Measurements from ENCODE around the gene SIK3. TPM values are rescaled to one million over a fixed set of nuclear protein-coding genes. Genes with fewer than 3 reads are reported as not detected.

Gene SIK3
- total RNA-seq, 4 donors from 2014 or later, result 58.8 to 85.8 (median 59.8) TPM

GRCh38 chr11:116964269-116964668 is 134.0 kb downstream of the SIK3 start:
- no peaks in the 10 kb centered on the region for H3K36me3 ChIP-seq
- H3K27me3 ChIP-seq, result no peaks in the 10 kb centered on the region
- H3K27ac ChIP-seq, result no peak overlapping the region
- no peak overlapping the region for H3K4me3 ChIP-seq
- no peaks in the 10 kb centered on the region for H3K9me3 ChIP-seq
- no peak for DNase-seq
- H3K4me1 ChIP-seq, result peaks cover 0 to 7% (median 0%) of the 10 kb centered on the region in 4 donors
- TF ChIP-seq, protein P1, sequence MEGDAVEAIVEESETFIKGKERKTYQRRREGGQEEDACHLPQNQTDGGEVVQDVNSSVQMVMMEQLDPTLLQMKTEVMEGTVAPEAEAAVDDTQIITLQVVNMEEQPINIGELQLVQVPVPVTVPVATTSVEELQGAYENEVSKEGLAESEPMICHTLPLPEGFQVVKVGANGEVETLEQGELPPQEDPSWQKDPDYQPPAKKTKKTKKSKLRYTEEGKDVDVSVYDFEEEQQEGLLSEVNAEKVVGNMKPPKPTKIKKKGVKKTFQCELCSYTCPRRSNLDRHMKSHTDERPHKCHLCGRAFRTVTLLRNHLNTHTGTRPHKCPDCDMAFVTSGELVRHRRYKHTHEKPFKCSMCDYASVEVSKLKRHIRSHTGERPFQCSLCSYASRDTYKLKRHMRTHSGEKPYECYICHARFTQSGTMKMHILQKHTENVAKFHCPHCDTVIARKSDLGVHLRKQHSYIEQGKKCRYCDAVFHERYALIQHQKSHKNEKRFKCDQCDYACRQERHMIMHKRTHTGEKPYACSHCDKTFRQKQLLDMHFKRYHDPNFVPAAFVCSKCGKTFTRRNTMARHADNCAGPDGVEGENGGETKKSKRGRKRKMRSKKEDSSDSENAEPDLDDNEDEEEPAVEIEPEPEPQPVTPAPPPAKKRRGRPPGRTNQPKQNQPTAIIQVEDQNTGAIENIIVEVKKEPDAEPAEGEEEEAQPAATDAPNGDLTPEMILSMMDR (IDR thresholded peaks at IDR 0.05), result no peak
- TF ChIP-seq POLR2A (IDR thresholded peaks at IDR 0.05), result no peak

DNA sequence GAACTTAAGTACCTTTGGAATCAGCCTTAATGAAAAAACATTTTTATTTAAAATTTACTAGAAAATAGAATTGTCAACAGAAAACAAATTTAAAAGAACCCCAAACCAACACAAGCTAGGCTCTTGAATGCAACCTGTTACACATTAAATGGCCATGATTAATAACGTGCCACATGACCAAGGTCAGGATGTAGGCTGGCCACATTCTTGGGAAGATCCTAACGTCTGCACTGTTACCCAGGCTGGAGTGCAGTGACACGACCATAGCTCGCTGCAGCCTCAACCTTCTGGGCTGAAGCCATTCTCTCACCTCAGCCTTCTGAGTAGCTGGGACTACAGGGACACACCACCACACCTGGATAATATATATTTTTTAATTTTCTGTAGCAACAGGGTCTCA is 134.4 kb downstream of the SIK3 start:
- H3K9me3 ChIP-seq, result no peaks in the 10 kb centered on the region
- H3K4me1 ChIP-seq, result peaks cover 0 to 7% (median 0%) of the 10 kb centered on the region in 4 donors
- H3K27me3 ChIP-seq, result no peaks in the 10 kb centered on the region
- TF ChIP-seq POLR2A (IDR thresholded peaks at IDR 0.05), result no peak
- TF ChIP-seq, protein P1 (IDR thresholded peaks at IDR 0.05), result no peak
- DNase-seq, result no peak
- H3K27ac ChIP-seq, result no peak overlapping the region
- H3K4me3 ChIP-seq, result no peak overlapping the region
- H3K36me3 ChIP-seq, result no peaks in the 10 kb centered on the region

- Histone ChIP-seq H3K27me3 (no peaks in the 10 kb centered on the region), H3K9me3 (no peaks in the 10 kb centered on the region), H3K27ac (no peak overlapping the region), H3K4me1 (peaks cover 0 to 7% (median 0%) of the 10 kb centered on the region in 4 donors), H3K36me3 (no peaks in the 10 kb centered on the region), H3K4me3 (no peak overlapping the region)
- TF ChIP-seq, protein P1 (IDR thresholded peaks at IDR 0.05), result no peak
- TF ChIP-seq POLR2A (IDR thresholded peaks at IDR 0.05), result no peak
- DNase-seq, result no peak
Observed at GRCh38 chr11:116962108-116962507, 136.1 kb downstream of the SIK3 start.

- no peak overlapping the region for H3K4me3 ChIP-seq
- TF ChIP-seq POLR2A (IDR thresholded peaks at IDR 0.05), result no peak
- TF ChIP-seq, protein P1 (IDR thresholded peaks at IDR 0.05), result no peak
- H3K36me3 ChIP-seq, result no peaks in the 10 kb centered on the region
- no peaks in the 10 kb centered on the region for H3K9me3 ChIP-seq
- no peak overlapping the region for H3K27ac ChIP-seq
- H3K27me3 ChIP-seq, result no peaks in the 10 kb centered on the region
- peaks cover 0 to 7% (median 0%) of the 10 kb centered on the region in 4 donors for H3K4me1 ChIP-seq
- no peak for DNase-seq
Observed at GRCh38 chr11:116960930-116961329, 137.3 kb downstream of the SIK3 start.

DNA sequence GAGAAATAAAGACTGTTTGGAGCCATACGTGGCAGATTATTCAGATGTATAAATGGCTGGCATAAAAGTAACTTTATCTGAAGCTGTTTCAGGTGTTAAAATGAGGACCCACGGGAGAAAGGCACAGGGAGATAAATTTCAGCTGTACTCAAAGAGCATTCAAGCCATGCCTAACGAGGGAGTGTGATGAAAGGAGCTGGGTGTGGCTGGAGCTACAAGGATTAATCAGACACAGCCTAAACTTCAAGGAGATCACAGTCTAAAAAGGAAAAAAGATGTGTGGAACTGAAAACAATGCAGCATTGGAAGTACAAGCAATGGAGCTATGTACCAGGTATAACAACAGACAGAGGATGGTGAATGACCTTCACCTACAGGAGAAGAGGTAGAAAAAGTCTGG is 140.0 kb downstream of the SIK3 start:
- no peak for TF ChIP-seq POLR2A (IDR thresholded peaks at IDR 0.05)
- TF ChIP-seq, protein P1 (IDR thresholded peaks at IDR 0.05), result no peak
- DNase-seq, result no peak
- Histone ChIP-seq H3K4me1 (peaks cover 0 to 7% (median 0%) of the 10 kb centered on the region in 4 donors), H3K27ac (no peak overlapping the region), H3K27me3 (no peaks in the 10 kb centered on the region), H3K36me3 (peaks cover 0 to 7% (median 0%) of the 10 kb centered on the region in 3 donors), H3K9me3 (no peaks in the 10 kb centered on the region), H3K4me3 (no peak overlapping the region)

- H3K27me3 ChIP-seq, result no peaks in the 10 kb centered on the region
- no peaks in the 10 kb centered on the region for H3K4me1 ChIP-seq
- no peak for DNase-seq
- H3K36me3 ChIP-seq, result peaks cover 0 to 8% (median 0%) of the 10 kb centered on the region in 3 donors
- no peaks in the 10 kb centered on the region for H3K9me3 ChIP-seq
- TF ChIP-seq, protein P1 (IDR thresholded peaks at IDR 0.05), result no peak
- no peak for TF ChIP-seq POLR2A (IDR thresholded peaks at IDR 0.05)
- H3K4me3 ChIP-seq, result no peak overlapping the region
- H3K27ac ChIP-seq, result peak overlapping the region in 2 of 4 donors; percentile 9 to 26
Observed at GRCh38 chr11:116955949-116956348, 142.3 kb downstream of the SIK3 start.
